Mesenchymal stem cell (in vitro differentiated cells and primary cell): ENCODE results near the gene CLIP1.
"Not testable (repeated sequence)": the region's sequence is repeated elsewhere in the genome, so short reads cannot be mapped to it uniquely, and the experiment has no call there.

Experiments used
- DNase-seq: peaks from one replicate; pipeline ENCODE4 v3.0.0-alpha.2; 2013
- H2AFZ ChIP-seq: one replicate; pipeline ENCODE4 v1.6.1; 2013; ENCODE audit warnings: low read depth, mild to moderate bottlenecking, control low read depth, inconsistent platforms, low read length, moderate library complexity
- H2AK5ac ChIP-seq: 2 replicates; pipeline ENCODE4 v1.6.1; 2013; ENCODE audit warnings: low read length, moderate library complexity, mild to moderate bottlenecking, inconsistent platforms; ENCODE audit not compliant: severe bottlenecking
- H2BK120ac ChIP-seq: one replicate; pipeline ENCODE4 v1.6.1; 2013; ENCODE audit warnings: low read depth, mild to moderate bottlenecking, inconsistent platforms, low read length, moderate library complexity
- H2BK12ac ChIP-seq, 2 experiments: one replicate each; pipeline ENCODE4 v1.6.1; 2013; ENCODE audit warnings: inconsistent platforms in 2 of 2, low read length in 2 of 2, mild to moderate bottlenecking in 2 of 2, moderate library complexity in 2 of 2, control low read depth in 1 of 2
- H2BK15ac ChIP-seq: one replicate; pipeline ENCODE4 v1.6.1; 2013; ENCODE audit warnings: mild to moderate bottlenecking, low read depth, inconsistent platforms; ENCODE audit not compliant: poor library complexity, severe bottlenecking
- H2BK5ac ChIP-seq: 2 replicates; pipeline ENCODE4 v1.6.1; 2013; ENCODE audit warnings: low read depth, mild to moderate bottlenecking, low read length, control low read depth, inconsistent platforms; ENCODE audit not compliant: poor library complexity, severe bottlenecking
- H3K14ac ChIP-seq, 2 experiments: one replicate each; pipeline ENCODE4 v1.6.1; 2013; ENCODE audit warnings: inconsistent platforms in 2 of 2, low read length in 2 of 2, control low read depth in 1 of 2, mild to moderate bottlenecking in 1 of 2, moderate library complexity in 1 of 2
- H3K18ac ChIP-seq, 2 experiments: one replicate each; pipeline ENCODE4 v1.6.1; 2013; ENCODE audit warnings: inconsistent platforms in 2 of 2, low read length in 2 of 2, control low read depth in 1 of 2, low read depth in 1 of 2, mild to moderate bottlenecking in 1 of 2
- H3K23ac ChIP-seq, 2 experiments: one replicate each; pipeline ENCODE4 v1.6.1; 2013; ENCODE audit warnings: inconsistent platforms in 2 of 2, low read length in 2 of 2, mild to moderate bottlenecking in 2 of 2, moderate library complexity in 2 of 2, control low read depth in 1 of 2
- H3K27ac ChIP-seq: 2 replicates; pipeline ENCODE4 v1.5.1; 2013; ENCODE audit warnings: mild to moderate bottlenecking, moderate library complexity, low read length, control low read depth, inconsistent platforms; ENCODE audit not compliant: poor library complexity, severe bottlenecking
- H3K27me3 ChIP-seq, 2 experiments: 2 replicates each; pipeline versions ENCODE4 v1.6.1 to v1.7.0; 2013; ENCODE audit warnings: low read length in 2 of 2, mild to moderate bottlenecking in 2 of 2, moderate library complexity in 2 of 2, control low read depth in 1 of 2, inconsistent platforms in 1 of 2; ENCODE audit not compliant: control insufficient read depth in 1 of 2, insufficient read depth in 1 of 2
- H3K36me3 ChIP-seq, 2 experiments: 2 replicates each; pipeline versions ENCODE4 v1.6.1 to v1.7.0; 2013; ENCODE audit warnings: low read length in 2 of 2, control low read depth in 1 of 2, inconsistent platforms in 1 of 2, low read depth in 1 of 2, mild to moderate bottlenecking in 1 of 2; ENCODE audit not compliant: insufficient read depth in 2 of 2, control insufficient read depth in 1 of 2
- H3K4ac ChIP-seq, 2 experiments: one replicate each; pipeline ENCODE4 v1.6.1; 2013; ENCODE audit warnings: inconsistent platforms in 2 of 2, low read length in 2 of 2, mild to moderate bottlenecking in 2 of 2, moderate library complexity in 2 of 2, control low read depth in 1 of 2, low read depth in 1 of 2
- H3K4me1 ChIP-seq: 2 replicates; pipeline ENCODE4 v1.6.1; 2013; ENCODE audit warnings: low read depth, low read length, control low read depth; ENCODE audit not compliant: control insufficient read depth, insufficient read depth
- H3K4me2 ChIP-seq: 2 replicates; pipeline ENCODE4 v1.6.1; 2013; ENCODE audit warnings: low read length, mild to moderate bottlenecking, inconsistent platforms; ENCODE audit not compliant: poor library complexity, severe bottlenecking
- H3K4me3 ChIP-seq, 2 experiments: 2 replicates each; pipeline versions ENCODE4 v1.5.1 to v1.7.0; 2013; ENCODE audit warnings: low read length in 2 of 2, mild to moderate bottlenecking in 2 of 2, control low read depth in 1 of 2, low read depth in 1 of 2; ENCODE audit not compliant: insufficient read depth in 1 of 2
- H3K79me1 ChIP-seq: replicated peaks from 2 replicates; pipeline ENCODE4 v1.6.1; 2013; ENCODE audit warnings: mild to moderate bottlenecking, control low read depth, low read length, inconsistent platforms; ENCODE audit not compliant: poor library complexity, severe bottlenecking
- H3K9ac ChIP-seq: 2 replicates; pipeline ENCODE4 v1.7.0; 2013; ENCODE audit warnings: mild to moderate bottlenecking, low read length, moderate library complexity
- H3K9me3 ChIP-seq: 2 replicates; pipeline ENCODE4 v1.7.0; 2013; ENCODE audit warnings: mild to moderate bottlenecking, low read length; ENCODE audit not compliant: control insufficient read depth
- H4K8ac ChIP-seq: one replicate; pipeline ENCODE4 v1.6.1; 2013; ENCODE audit warnings: inconsistent platforms, mild to moderate bottlenecking, low read length, moderate library complexity
- H4K91ac ChIP-seq: one replicate; pipeline ENCODE4 v1.6.1; 2013; ENCODE audit warnings: mild to moderate bottlenecking, low read length, inconsistent platforms
- WGBS: methylation state at CpG from one replicate; pipeline ENCODE4 v1.1.7; 2013; ENCODE audit warnings: mixed read lengths; 5-methylcytosine and 5-hydroxymethylcytosine counted together

The CLIP1 gene

DNA sequence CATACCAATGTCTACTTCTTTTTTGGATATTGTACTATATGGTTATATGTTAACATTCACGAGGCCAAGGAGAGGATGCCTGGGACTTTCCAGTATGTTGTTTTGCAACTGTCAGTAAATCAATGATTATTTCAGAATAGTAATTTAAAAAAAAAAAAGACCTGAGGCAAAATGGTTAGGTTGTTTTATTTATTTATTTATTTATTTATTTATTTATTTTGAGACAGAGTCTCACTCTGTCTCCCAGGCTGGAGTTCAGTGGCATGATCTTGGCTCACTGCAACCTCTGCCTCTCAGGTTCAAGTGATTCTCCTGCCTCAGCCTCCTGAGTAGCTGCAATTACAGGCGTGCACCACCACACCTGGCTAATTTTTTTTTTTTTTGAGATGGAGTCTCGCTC lies 25.4 kb upstream of the CLIP1 start:
- not testable (repeated sequence) for H2BK12ac ChIP-seq, H2AFZ ChIP-seq, H3K4me2 ChIP-seq, H2BK120ac ChIP-seq, H3K4me1 ChIP-seq, H3K4ac ChIP-seq, H3K27me3 ChIP-seq, H3K23ac ChIP-seq, H3K79me1 ChIP-seq, H3K14ac ChIP-seq, H2BK5ac ChIP-seq, H3K4me3 ChIP-seq, H3K36me3 ChIP-seq, H3K27ac ChIP-seq, H3K9me3 ChIP-seq, DNase-seq, H3K18ac ChIP-seq, H3K9ac ChIP-seq, H4K8ac ChIP-seq, H4K91ac ChIP-seq, H2AK5ac ChIP-seq, H2BK15ac ChIP-seq
- WGBS = 100% methylated on average over 1 of the region's 3 CpGs

DNA sequence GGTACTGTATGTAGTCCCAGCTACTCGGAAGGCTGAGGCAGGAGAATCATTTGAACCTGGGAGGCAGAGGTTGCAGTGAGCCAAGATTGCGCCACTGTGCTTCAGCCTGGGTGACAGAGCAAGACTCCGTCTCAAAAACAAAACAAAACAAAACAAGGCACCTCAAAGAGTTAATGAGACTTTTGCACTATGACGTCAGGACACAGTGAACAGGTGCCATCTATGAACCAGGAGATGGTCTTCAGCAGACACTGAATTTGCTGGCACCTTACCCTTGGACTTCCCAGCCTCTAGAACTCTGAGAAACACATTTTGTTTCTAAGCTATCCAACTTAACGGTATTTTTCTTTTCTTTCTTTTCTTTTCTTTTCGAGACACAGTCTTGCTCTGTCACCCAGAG lies 23.9 kb upstream of the CLIP1 start:
- H3K4ac ChIP-seq, H3K27ac ChIP-seq, H2AFZ ChIP-seq, H3K4me1 ChIP-seq, H3K4me3 ChIP-seq, H4K91ac ChIP-seq, DNase-seq, H3K9ac ChIP-seq, H4K8ac ChIP-seq, H2BK5ac ChIP-seq, H3K9me3 ChIP-seq, H2AK5ac ChIP-seq, H3K14ac ChIP-seq, H2BK120ac ChIP-seq, H3K18ac ChIP-seq, H3K23ac ChIP-seq, H3K36me3 ChIP-seq, H2BK12ac ChIP-seq, H3K27me3 ChIP-seq, H3K79me1 ChIP-seq, H3K4me2 ChIP-seq, H2BK15ac ChIP-seq: not testable (repeated sequence)
- 85% methylated on average over 6 of the region's 6 CpGs for WGBS

DNA sequence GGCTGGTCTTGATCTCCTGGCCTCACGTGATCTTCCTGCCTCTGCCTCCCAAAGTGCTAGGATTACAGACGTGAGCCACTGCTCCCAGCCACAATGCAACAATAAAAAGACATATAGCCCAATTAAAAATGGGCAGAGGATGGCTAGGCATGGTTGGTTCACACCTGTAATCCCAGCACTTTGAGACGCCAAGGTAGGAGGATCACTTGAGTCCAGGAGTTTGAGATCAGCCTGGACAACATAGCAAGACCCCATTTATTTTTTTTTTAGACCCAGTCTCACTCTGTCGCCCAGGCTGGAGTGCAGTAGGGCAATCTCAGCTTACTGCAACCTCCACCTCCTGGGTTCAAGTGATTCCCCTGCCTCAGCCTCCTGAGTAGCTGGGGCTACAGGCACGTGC lies 21.6 kb upstream of the CLIP1 start:
- not testable (repeated sequence) for H2BK12ac ChIP-seq, H2AFZ ChIP-seq, H3K4me3 ChIP-seq, H2AK5ac ChIP-seq, H3K27me3 ChIP-seq, H3K9ac ChIP-seq, H3K18ac ChIP-seq, H4K91ac ChIP-seq, H3K4ac ChIP-seq, H2BK15ac ChIP-seq, H3K4me1 ChIP-seq, DNase-seq, H3K4me2 ChIP-seq, H2BK5ac ChIP-seq, H3K36me3 ChIP-seq, H2BK120ac ChIP-seq, H3K9me3 ChIP-seq, H4K8ac ChIP-seq, H3K27ac ChIP-seq, H3K23ac ChIP-seq, H3K79me1 ChIP-seq, H3K14ac ChIP-seq
- 87% methylated on average over 5 of the region's 5 CpGs for WGBS

DNA sequence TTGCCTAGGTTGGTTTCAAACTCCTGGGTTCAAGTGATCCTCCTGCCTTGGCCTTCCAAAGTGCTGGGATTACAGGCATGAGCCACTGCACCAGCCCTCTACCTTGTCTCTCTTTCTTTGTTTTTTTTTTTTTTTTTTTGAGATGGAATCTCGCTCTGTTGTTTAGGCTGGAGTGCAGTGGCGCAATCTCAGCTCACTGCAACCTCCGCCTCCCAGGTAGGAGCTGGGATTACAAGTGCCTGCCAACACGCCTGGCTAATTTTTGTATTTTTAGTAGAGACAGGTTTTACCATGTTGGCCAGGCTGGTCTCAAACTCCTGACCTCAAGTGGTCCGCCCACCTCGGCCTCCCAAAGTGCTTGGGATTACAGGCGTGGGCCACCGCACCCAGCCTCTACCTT lies 16.4 kb upstream of the CLIP1 start:
- H3K9ac ChIP-seq, H3K27me3 ChIP-seq, DNase-seq, H3K4ac ChIP-seq, H3K79me1 ChIP-seq, H3K36me3 ChIP-seq, H3K4me1 ChIP-seq, H3K4me3 ChIP-seq, H2BK120ac ChIP-seq, H2AK5ac ChIP-seq, H3K23ac ChIP-seq, H4K91ac ChIP-seq, H4K8ac ChIP-seq, H2BK5ac ChIP-seq, H2BK12ac ChIP-seq, H2AFZ ChIP-seq, H3K27ac ChIP-seq, H3K18ac ChIP-seq, H3K9me3 ChIP-seq, H3K14ac ChIP-seq, H3K4me2 ChIP-seq, H2BK15ac ChIP-seq: not testable (repeated sequence)
- 93% methylated on average over 7 of the region's 8 CpGs for WGBS
